Endothelial cell of umbilical vein (primary cell): ENCODE results near the gene MTFR1L. TPM values are rescaled to one million over a fixed set of nuclear protein-coding genes. Genes with fewer than 3 reads are reported as not detected.

Source experiments
- BruUV-seq: library from RNA; stranded (reverse); fragments of 400-500 nt; replicated peaks from 2 replicates; lab custom pipeline; 2021; lab: Mats Ljungman, UMichigan
- CTCF ChIA-PET: fragments of 300-600, 350-600 bp; sonication (Branson Sonifier 250); formaldehyde crosslinking; loops from one replicate; lab custom pipeline; 2021; ENCODE audit warnings: antibody characterized with exemption, inconsistent platforms; lab: Charles Lee
- POLR2A ChIA-PET: fragments of 300-600, 350-600 bp; sonication (Branson Sonifier 250); formaldehyde crosslinking; loops from one replicate; lab custom pipeline; 2021; ENCODE audit warnings: antibody characterized with exemption, inconsistent platforms; lab: Charles Lee
- DNase-seq: peaks from one replicate; pipeline ENCODE4 v3.0.0-alpha.2; 2011; ENCODE audit warnings: low read depth, low spot score
- FAIRE-seq: peaks from 2 replicates; lab custom pipeline; 2011; peaks lifted over from hg19 to GRCh38; lab: Jason Lieb, UNC
- H2AFZ ChIP-seq: 2 replicates; pipeline ENCODE4 v1.6.0; 2012; ENCODE audit warnings: low read depth, low read length, control low read depth, inconsistent platforms
- H3K27ac ChIP-seq: 2 replicates; pipeline ENCODE4 v1.5.1; 2011; ENCODE audit warnings: low read depth, mild to moderate bottlenecking, control low read depth, low read length, moderate library complexity; ENCODE audit not compliant: insufficient read depth
- H3K27me3 ChIP-seq, 2 experiments: 2 replicates each; pipeline versions ENCODE4 v1.6.0 to v1.6.1; 2011; ENCODE audit warnings: low read length in 2 of 2, mixed read lengths in 1 of 2; ENCODE audit not compliant: control insufficient read depth in 2 of 2, insufficient read depth in 2 of 2
- H3K36me3 ChIP-seq, 2 experiments: 2 replicates in 1 of 2; 3 replicates in 1 of 2; pipeline ENCODE4 v1.5.1; 2011; ENCODE audit warnings: low read length in 2 of 2, mild to moderate bottlenecking in 1 of 2, moderate library complexity in 1 of 2; ENCODE audit not compliant: control insufficient read depth in 2 of 2, insufficient read depth in 2 of 2; ENCODE audit errors: extremely low read depth in 1 of 2
- H3K4me1 ChIP-seq: 3 replicates; pipeline ENCODE4 v1.5.1; 2011; ENCODE audit warnings: mild to moderate bottlenecking, low read length; ENCODE audit not compliant: control insufficient read depth, insufficient read depth; ENCODE audit errors: extremely low read depth
- H3K4me2 ChIP-seq: 2 replicates; pipeline ENCODE4 v1.6.1; 2011; ENCODE audit warnings: low read length, control low read depth, mixed read lengths; ENCODE audit not compliant: insufficient read depth
- H3K4me3 ChIP-seq, 3 experiments: fragments of 200-600 bp in 1 of 3; sonication (generic), shearing (Covaris generic) in 1 of 3; replicated peaks in 1 of 3; 2 replicates each; pipeline ENCODE4 v1.5.1; 2011 to 2016; ENCODE audit warnings: control low read depth in 3 of 3, low read length in 3 of 3, mild to moderate bottlenecking in 2 of 3, inconsistent platforms in 1 of 3, low read depth in 1 of 3, moderate library complexity in 1 of 3; ENCODE audit not compliant: insufficient read depth in 1 of 3
- H3K79me2 ChIP-seq: 2 replicates; pipeline ENCODE4 v1.6.0; 2012; ENCODE audit warnings: low read length, inconsistent platforms; ENCODE audit not compliant: control insufficient read depth, insufficient read depth
- H3K9ac ChIP-seq: replicated peaks from 2 replicates; pipeline ENCODE3; 2011; ENCODE audit warnings: low read length, control low read depth; ENCODE audit not compliant: insufficient read depth; ENCODE audit errors: extremely low read depth
- H3K9me1 ChIP-seq: replicated peaks from 3 replicates; pipeline ENCODE4 v1.6.0; 2011; ENCODE audit warnings: mild to moderate bottlenecking, low read length; ENCODE audit not compliant: control insufficient read depth, insufficient read depth; ENCODE audit errors: extremely low read depth
- H3K9me3 ChIP-seq: replicated peaks from 2 replicates; pipeline ENCODE4 v1.5.1; 2012; ENCODE audit warnings: low read length, inconsistent platforms; ENCODE audit not compliant: control insufficient read depth, insufficient read depth
- H4K20me1 ChIP-seq: replicated peaks from 2 replicates; pipeline ENCODE3; 2011; ENCODE audit warnings: mild to moderate bottlenecking, low read length; ENCODE audit not compliant: control insufficient read depth, insufficient read depth; ENCODE audit errors: extremely low read depth
- EZH2 ChIP-seq: IDR thresholded peaks from 2 replicates; pipeline ENCODE4 v1.6.1; 2012; ENCODE audit warnings: borderline replicate concordance, low read depth, mild to moderate bottlenecking, moderate library complexity, low read length, inconsistent platforms; ENCODE audit not compliant: severe bottlenecking
- FOS ChIP-seq: IDR thresholded peaks from 2 replicates; pipeline ENCODE4 v1.6.1; 2011; ENCODE audit warnings: mild to moderate bottlenecking, low read length, moderate library complexity, borderline replicate concordance; ENCODE audit not compliant: insufficient read depth
- GATA2 ChIP-seq: IDR thresholded peaks from 2 replicates; pipeline ENCODE4 v1.7.0; 2011; ENCODE audit warnings: low read depth, mild to moderate bottlenecking, moderate library complexity, mixed read lengths, low read length; ENCODE audit not compliant: insufficient read length, insufficient read depth
- JUN ChIP-seq: IDR thresholded peaks from 2 replicates; pipeline ENCODE4 v1.6.1; 2011; ENCODE audit warnings: borderline replicate concordance, low read depth; ENCODE audit not compliant: insufficient read length, insufficient read depth
- MAX ChIP-seq: IDR thresholded peaks from 2 replicates; pipeline ENCODE4 v1.6.1; 2011; ENCODE audit not compliant: insufficient read depth, insufficient read length
- MYC ChIP-seq: IDR thresholded peaks from one replicate; pipeline ENCODE4 v1.6.1; 2011; ENCODE audit warnings: mild to moderate bottlenecking, low read depth, low read length
- POLR2A ChIP-seq: IDR thresholded peaks from 2 replicates; pipeline ENCODE4 v1.6.1; 2012; ENCODE audit warnings: low read depth, mild to moderate bottlenecking, control low read depth, low read length
- POLR2AphosphoS5 ChIP-seq: IDR thresholded peaks from 2 replicates; pipeline ENCODE4 v1.6.1; 2012; ENCODE audit warnings: low read depth, mild to moderate bottlenecking, control low read depth, low read length, moderate library complexity; ENCODE audit not compliant: insufficient read depth
- dilution Hi-C: fragments of 300-500 bp; cut with MboI; formaldehyde crosslinking; loops from one replicate; pipeline ENCODE4 v1.15.0; 2019; ENCODE audit warnings: low sequenced_read_pairs; ENCODE audit not compliant: extremely low pct_ligation_motif_present
- intact Hi-C: fragments of 100-400 bp; cut with micrococcal nuclease; formaldehyde crosslinking; loops from one replicate; pipeline ENCODE4 v1.10.0; 2022
- polyA plus RNA-seq, 4 experiments: library from polyadenylated mRNA; depleted of rRNA in 3 of 4; stranded (reverse) in 3 of 4; unstranded in 1 of 4; fragments of >200 nt; gene quantifications; 2 replicates each; pipeline versions ENCODE4 v1.2.1 to v1.2.3, GENCODE V29; 2011 to 2012; ENCODE audit warnings: missing spikeins in 1 of 4
- total RNA-seq: library from RNA; stranded (reverse); gene quantifications from 2 replicates; pipeline ENCODE4 v1.2.3, GENCODE V29; 2021
- TF ChIP-seq, protein P1 (sequence below), 2 donors: IDR thresholded peaks; 1 replicate in 1 of 2; 2 replicates in 1 of 2; pipeline ENCODE4 v1.5.1; 2011; ENCODE audit warnings: low read length in 2 of 2, mild to moderate bottlenecking in 2 of 2, moderate library complexity in 2 of 2, control low read depth in 1 of 2, inconsistent platforms in 1 of 2, low read depth in 1 of 2; ENCODE audit not compliant: insufficient read depth in 1 of 2; ENCODE audit errors: extremely low read depth in 1 of 2

MTFR1L gene
- total and polyA plus RNA-seq, 2 donors (not counting 3 experiments of a cell fraction or from before 2014, with no cell fraction given), result 34.8 to 45.5 TPM

DNA sequence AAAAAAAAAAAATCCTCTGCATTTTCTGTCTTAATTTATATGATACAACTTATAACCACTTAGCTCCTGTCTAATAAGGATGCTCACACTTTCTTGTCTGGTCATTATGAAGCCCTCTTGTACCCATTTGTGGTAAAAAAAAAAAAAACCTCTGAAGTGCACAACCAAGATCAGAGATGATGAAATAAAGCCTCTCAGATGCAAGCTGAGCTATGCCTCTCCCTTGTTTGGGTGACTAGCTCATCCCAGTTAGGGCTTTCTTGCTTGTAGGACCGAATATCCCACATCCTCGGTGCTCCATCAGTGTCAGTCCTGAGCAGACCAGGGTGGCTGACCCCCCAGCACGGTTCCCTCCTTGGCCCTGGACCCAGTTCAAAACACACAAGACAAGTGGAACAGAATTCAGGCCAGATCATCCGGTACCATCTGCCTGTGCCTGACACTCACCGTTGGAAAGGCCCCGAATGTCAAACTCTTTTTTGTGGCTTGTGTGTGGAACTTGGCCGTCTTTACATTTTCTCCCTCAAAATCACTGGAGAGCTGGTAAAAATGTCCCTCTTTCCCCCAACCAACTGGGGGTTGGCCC is 26.1 kb upstream of the MTFR1L start:
- dilution Hi-C loops, result no loop called here
- Histone ChIP-seq H3K9me1 (no peaks in the 10 kb centered on the region), H3K9ac (no peak overlapping the region), H3K27me3 (peaks cover 0 to 1% of the 10 kb centered on the region in 2 experiments), H3K4me3 (no peak overlapping the region), H2AFZ (no peak overlapping the region), H3K79me2 (no peaks in the 10 kb centered on the region), H3K27ac (no peak overlapping the region), H3K36me3 (no peaks in the 10 kb centered on the region), H3K4me1 (no peaks in the 10 kb centered on the region), H4K20me1 (no peaks in the 10 kb centered on the region), H3K4me2 (no peak overlapping the region), H3K9me3 (no peaks in the 10 kb centered on the region)
- POLR2A ChIA-PET, result interaction anchor here (0.6 kb wide), 1 partner anchor 381 kb away, joined by 6 read pairs; no protein-coding TSS in a partner anchor
- BruUV-seq, result no TSS peak
- intact Hi-C loops, result no loop called here
- CTCF ChIA-PET, result interaction anchor here (1.8 to 7.4 kb wide), 2 partner anchors 184 to 214 kb away, joined by 4 to 80 read pairs; no protein-coding TSS in a partner anchor
- DNase-seq (no peak), FAIRE-seq (no peak)
- no peak for TF ChIP-seq FOS
- TF ChIP-seq POLR2AphosphoS5, result no peak
- TF ChIP-seq JUN, result no peak
- TF ChIP-seq, protein P1, sequence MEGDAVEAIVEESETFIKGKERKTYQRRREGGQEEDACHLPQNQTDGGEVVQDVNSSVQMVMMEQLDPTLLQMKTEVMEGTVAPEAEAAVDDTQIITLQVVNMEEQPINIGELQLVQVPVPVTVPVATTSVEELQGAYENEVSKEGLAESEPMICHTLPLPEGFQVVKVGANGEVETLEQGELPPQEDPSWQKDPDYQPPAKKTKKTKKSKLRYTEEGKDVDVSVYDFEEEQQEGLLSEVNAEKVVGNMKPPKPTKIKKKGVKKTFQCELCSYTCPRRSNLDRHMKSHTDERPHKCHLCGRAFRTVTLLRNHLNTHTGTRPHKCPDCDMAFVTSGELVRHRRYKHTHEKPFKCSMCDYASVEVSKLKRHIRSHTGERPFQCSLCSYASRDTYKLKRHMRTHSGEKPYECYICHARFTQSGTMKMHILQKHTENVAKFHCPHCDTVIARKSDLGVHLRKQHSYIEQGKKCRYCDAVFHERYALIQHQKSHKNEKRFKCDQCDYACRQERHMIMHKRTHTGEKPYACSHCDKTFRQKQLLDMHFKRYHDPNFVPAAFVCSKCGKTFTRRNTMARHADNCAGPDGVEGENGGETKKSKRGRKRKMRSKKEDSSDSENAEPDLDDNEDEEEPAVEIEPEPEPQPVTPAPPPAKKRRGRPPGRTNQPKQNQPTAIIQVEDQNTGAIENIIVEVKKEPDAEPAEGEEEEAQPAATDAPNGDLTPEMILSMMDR (IDR thresholded peaks at IDR 0.05; ENCODE audit: extremely low read depth in 1 of 2, insufficient read depth in 1 of 2, low read depth in 1 of 2, low read length in 2 of 2), result no peak
- no peak for TF ChIP-seq MYC
- no peak for TF ChIP-seq EZH2
- TF ChIP-seq GATA2, result no peak
- no peak for TF ChIP-seq MAX
- no peak for TF ChIP-seq POLR2A
